ENCODE measurements around the gene CSF3.
"Not testable (repeated sequence)": the region's sequence is repeated elsewhere in the genome, so short reads cannot be mapped to it uniquely, and the experiment has no call there.

The CSF3 gene

DNA sequence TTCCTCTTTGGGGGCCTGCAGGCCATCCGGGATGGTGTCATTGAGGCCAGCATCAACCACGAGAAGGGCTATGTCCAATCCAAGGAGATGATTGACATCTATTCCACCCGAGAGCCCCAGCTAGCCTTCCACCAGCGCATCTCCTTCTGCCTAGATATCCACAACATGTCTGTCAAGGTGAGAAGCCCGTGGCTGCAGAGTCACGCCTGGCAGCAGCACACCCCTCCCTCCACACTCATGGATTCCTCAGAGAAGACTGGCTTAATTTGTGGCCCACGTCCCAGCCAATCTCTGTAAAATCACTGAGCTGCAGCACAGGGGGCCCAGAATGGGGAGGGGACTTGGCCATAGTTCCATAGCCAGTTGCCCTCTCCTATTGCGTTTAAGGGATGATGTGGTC lies 19.1 kb upstream of the CSF3 start:
- H3K4me3 ChIP-seq (replicated peaks; ENCODE audit: low read depth, low read length) = no peak overlapping the region
- DNase-seq (ENCODE audit: extremely low read depth, low read depth) = no peak
- TF ChIP-seq, protein P1, sequence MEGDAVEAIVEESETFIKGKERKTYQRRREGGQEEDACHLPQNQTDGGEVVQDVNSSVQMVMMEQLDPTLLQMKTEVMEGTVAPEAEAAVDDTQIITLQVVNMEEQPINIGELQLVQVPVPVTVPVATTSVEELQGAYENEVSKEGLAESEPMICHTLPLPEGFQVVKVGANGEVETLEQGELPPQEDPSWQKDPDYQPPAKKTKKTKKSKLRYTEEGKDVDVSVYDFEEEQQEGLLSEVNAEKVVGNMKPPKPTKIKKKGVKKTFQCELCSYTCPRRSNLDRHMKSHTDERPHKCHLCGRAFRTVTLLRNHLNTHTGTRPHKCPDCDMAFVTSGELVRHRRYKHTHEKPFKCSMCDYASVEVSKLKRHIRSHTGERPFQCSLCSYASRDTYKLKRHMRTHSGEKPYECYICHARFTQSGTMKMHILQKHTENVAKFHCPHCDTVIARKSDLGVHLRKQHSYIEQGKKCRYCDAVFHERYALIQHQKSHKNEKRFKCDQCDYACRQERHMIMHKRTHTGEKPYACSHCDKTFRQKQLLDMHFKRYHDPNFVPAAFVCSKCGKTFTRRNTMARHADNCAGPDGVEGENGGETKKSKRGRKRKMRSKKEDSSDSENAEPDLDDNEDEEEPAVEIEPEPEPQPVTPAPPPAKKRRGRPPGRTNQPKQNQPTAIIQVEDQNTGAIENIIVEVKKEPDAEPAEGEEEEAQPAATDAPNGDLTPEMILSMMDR (IDR thresholded peaks at IDR 0.05; ENCODE audit: low read depth, low read length, missing control alignments) = no peak

DNA sequence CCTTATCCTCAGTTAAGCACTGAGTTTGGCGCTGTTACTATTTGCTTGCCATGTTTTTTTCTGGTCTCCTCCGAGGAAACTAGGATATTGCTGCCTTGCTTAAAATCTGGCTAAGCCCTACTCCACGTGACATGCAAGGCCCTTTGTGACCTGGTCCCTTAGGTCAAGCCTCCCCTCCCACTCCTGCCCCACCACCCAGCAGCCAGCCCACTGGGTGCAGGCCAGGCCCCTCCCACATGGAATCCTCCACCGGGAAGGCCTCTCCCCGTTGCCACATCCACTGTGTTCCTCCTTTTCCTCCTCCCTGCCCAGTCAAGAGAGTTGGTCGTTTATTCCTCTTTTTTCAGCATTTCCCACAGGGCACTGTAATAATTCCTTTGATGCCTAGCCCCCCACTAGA lies 18.4 kb upstream of the CSF3 start:
- TF ChIP-seq, protein P1 (IDR thresholded peaks at IDR 0.05; ENCODE audit: low read depth, low read length, missing control alignments) = no peak
- H3K4me3 ChIP-seq (replicated peaks; ENCODE audit: low read depth, low read length) = no peak overlapping the region
- no peak for DNase-seq (ENCODE audit: extremely low read depth, low read depth)

DNA sequence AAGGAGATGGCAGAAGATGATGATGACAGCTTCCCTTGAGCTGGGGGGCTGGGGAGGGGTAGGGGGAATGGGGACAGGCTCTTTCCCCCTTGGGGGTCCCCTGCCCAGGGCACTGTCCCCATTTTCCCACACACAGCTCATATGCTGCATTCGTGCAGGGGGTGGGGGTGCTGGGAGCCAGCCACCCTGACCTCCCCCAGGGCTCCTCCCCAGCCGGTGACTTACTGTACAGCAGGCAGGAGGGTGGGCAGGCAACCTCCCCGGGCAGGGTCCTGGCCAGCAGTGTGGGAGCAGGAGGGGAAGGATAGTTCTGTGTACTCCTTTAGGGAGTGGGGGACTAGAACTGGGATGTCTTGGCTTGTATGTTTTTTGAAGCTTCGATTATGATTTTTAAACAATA lies 17.7 kb upstream of the CSF3 start:
- TF ChIP-seq, protein P1 (IDR thresholded peaks at IDR 0.05; ENCODE audit: low read depth, low read length, missing control alignments) = no peak
- no peak overlapping the region for H3K4me3 ChIP-seq (replicated peaks; ENCODE audit: low read depth, low read length)
- no peak for DNase-seq (ENCODE audit: extremely low read depth, low read depth)

DNA sequence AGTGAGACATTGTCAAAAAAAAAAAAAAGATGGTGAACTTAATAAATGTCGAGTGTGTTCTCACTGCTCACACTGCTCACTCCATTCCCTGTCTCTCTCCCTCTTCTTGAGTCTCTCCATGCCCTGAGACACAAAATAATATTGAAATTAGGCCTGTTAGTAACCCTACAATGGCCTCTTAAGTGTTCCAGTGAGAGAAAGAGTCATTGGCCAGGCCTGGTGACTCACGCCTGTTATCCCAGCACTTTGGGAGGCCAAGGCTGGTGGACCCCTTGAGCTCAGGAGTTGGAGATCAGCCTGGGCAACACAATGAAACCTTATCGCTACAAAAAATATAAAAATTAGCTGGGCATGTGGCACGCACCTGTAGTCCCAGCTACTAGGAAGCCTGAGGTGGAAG lies 16.2 kb upstream of the CSF3 start:
- no peak overlapping the region for H3K4me3 ChIP-seq (replicated peaks; ENCODE audit: low read depth, low read length)
- TF ChIP-seq, protein P1 (IDR thresholded peaks at IDR 0.05; ENCODE audit: low read depth, low read length, missing control alignments) = no peak
- no peak for DNase-seq (ENCODE audit: extremely low read depth, low read depth)

DNA sequence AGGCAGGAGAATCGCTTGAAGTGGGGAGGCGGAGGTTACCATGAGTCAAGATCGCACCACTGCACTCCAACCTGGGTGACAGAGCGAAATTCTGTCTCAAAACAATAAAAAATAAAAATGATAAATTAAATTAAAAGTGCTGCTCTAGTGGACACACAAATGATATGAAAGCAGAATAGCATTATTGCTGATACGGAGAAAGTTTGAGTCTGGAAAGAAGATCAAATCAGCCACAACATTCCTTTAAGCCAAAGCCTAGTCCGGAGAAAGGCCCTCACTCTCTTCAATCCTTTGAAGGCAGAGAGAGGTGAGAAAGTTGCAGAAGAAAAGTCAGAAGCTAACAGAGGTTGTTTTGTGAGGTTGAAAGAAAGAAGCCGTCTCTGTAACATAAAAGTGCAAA lies 15.1 kb upstream of the CSF3 start:
- no peak for DNase-seq (ENCODE audit: extremely low read depth, low read depth)
- TF ChIP-seq, protein P1 (IDR thresholded peaks at IDR 0.05; ENCODE audit: low read depth, low read length, missing control alignments) = no peak
- no peak overlapping the region for H3K4me3 ChIP-seq (replicated peaks; ENCODE audit: low read depth, low read length)

DNA sequence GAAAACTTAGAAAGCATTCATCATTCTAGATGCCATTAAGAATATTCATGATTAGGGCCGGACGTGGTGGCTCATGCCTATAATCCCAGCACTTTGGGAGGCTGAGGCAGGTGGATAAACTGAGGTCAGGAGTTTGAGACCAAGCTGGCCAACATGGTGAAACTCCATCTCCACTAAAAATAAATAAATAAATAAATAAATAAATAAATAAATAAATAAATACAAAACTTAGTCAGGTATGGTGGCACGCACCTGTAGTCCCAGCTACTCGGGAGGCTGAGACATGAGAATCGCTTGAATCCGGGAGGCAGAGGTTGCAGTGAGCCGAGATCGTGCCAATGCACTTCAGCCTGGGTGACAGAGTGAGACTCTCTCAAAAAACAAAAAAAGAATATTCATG lies 13.9 kb upstream of the CSF3 start:
- not testable (repeated sequence) for DNase-seq (ENCODE audit: extremely low read depth, low read depth); H3K4me3 ChIP-seq (replicated peaks; ENCODE audit: low read depth, low read length)

DNA sequence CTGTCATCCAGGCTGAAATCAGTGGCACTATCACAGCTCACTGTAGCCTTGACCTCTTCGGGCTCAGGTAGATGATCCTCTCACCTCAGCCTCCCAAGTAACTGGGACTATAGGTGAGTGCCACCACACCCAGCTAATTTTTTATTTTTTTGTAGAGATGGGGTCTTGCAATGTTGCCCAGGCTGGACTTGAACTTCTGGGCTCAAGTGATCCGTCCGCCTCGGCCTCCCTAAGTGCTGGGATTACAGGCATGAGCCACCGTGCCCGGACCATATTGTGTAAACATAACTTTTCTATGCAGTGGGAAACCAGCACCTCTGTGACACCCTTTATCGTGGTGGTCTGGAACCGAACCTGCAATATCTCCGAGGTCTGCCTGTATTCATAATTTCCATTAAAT lies 11.2 kb upstream of the CSF3 start:
- TF ChIP-seq, protein P1 (IDR thresholded peaks at IDR 0.05; ENCODE audit: low read depth, low read length, missing control alignments) = no peak
- H3K4me3 ChIP-seq (replicated peaks; ENCODE audit: low read depth, low read length) = no peak overlapping the region
- no peak for DNase-seq (ENCODE audit: extremely low read depth, low read depth)

Measured in HFF-Myc (cell line).